HG03354 (cell line): ENCODE results near the gene TRAPPC12.

Experiments used
- ATAC-seq: cut with Tn5 transposase; IDR thresholded peaks from one replicate; pipeline ENCODE4 v1.9.1; 2021; ENCODE audit warnings: mild to moderate bottlenecking; ENCODE audit not compliant: unreplicated experiment, poor library complexity, severe bottlenecking

Gene TRAPPC12

DNA sequence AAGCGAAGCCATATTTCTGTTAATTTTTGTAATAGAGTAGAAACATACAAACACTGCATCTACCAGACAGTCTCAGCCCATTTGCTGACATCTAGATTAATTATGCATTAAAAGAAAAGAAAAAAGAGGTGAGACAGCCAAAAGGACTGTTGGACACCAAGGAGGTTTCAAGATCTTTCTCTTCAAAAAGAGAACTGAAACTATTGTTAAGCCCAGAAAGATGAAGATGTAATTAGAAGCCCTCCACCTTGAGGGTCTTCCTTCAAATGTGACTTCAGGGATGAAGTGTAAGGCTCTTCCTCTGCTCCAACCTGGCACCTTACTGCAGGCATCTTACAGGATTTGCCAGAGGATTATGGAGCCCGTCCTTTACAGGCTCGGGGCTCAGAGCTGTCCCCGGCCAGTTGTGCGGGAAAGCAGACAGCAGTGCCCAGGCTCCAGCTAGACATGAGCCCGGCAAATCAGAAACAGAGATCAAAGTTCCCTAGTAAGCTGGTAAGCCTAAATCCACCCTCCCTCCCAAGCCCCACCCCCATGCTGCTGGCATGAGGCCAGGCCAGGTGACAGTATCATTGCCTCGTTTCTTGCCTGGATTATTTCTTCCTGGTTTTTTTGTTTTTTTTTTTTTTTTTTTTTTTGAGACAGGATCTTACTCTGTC, 101.0 kb downstream of the TRAPPC12 start:
- no peak for ATAC-seq

DNA sequence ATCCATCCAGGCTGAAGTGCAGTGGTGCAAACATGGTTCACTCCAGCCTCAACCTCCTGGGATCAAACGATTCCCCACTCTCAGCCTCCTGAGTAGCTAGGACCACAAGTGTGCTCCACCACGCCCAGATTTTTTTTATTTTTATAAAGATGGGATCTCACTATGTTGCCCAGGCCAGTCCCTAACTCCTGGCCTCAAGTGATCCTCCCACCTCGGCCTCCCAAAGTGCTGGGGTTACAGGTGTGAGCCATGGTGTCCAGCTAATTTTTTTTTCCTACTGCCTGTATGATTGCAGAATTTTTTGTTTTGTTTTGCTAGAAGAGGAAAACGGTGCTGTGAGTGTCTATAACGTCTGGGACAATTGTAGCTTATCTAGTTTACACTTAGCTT, 101.5 kb downstream of the TRAPPC12 start:
- ATAC-seq = no peak

- no peak for ATAC-seq
Measured at GRCh38 chr2:3481736-3482362, 102.4 kb downstream of the TRAPPC12 start.

GRCh38 chr2:3482363-3482821, 102.9 kb downstream of the TRAPPC12 start:
- no peak for ATAC-seq

DNA sequence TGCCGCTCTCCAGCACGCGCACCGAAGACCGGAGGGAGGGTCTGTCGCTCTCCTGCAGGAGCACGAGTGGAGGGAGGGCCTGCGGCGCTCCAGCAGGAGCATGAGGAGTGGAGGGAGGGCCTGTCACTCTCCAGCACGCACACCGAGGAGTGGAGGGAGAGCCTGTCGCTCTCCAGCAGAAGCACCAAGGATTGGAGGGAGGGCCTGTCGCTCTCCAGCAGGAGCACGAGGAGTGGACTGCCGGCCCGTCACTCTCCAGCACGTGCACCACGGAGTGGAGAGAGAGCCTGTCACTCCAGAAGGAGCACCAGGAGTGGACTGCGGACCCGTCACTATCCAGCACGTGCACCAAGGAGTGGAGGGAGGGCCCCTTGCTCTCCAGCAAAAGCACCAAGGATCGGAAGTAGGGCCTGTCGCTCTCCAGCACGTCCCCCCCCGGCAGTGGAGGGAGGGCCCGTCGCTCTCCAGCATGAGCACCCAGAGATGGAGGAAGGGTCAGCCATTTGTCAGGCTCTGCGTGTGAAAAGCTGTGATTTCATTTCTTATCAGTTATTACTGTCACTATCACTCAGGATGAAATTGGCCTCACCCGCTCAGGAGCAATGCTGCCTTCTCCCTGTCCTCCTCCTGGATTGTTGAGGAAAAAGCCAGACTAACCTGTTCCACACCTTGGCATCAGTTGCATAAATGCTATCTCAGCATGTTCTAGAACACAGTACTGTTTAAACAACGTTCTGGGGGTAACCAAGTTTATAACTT, 103.9 kb downstream of the TRAPPC12 start:
- ATAC-seq = no peak

DNA sequence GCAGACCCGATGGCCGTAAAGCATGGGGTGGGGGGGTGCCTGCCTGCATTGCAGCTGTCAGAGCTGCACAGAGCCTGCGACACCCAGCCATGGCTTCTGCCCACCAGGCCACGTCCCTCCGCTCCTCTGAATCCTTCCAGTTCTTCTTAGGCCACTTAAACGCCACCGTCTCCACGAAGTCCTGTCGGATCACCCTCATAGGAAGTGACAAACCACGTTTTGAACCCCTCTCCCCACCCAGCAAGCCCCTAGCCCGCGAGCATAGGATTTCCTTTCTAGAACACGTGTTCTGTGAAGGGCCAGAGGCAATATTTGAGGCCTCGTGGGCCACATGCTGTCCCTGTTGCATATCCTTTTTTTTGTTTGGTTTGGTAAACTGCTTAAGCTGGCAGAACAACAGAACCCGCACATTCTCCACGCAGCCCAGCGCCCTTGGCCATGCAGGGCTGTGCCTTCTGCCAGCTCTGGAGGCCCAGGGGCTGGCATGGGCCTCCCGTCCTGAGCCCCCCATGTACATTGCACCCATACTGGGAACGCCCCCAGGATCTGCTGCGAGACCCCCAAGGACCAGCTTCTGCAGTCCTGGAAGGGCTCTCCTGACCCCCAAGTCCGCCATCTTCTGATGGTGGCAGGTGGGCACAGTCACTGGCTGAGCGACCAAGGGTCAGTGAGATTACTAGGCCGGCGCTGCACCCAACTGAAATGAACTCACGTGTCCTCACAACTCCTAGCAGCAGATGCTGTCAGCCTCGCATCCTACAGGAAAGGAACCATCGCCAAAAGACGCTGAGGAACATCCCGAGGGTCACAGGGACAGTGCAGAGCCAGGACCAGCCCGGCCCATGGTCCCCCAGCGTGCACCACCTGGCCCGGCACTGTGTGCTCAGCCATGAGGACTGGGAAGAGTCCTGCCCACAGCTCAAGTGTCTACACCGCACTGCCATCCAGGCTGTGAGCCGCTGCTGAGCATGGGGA, 104.8 kb downstream of the TRAPPC12 start:
- ATAC-seq = no peak

DNA sequence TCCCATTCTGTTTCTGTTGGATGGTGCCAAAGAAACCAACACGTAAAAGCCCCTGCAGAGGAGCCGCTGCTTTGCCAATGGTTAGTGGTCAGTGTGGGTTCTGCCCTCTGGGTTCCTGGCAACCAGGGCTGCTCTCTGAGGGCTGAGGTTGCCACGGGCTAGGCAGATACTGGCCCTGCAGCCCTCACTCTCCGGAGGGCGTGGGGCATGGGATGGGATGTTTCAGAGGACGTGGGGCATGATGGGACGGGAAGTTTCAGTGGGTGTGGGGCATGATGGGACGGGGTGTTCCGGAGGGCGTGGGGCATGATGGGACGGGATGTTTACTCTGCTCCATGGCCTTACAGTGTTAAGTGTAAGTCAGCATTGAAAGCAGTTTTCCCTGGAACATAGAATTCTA, 105.7 kb downstream of the TRAPPC12 start:
- ATAC-seq = no peak

DNA sequence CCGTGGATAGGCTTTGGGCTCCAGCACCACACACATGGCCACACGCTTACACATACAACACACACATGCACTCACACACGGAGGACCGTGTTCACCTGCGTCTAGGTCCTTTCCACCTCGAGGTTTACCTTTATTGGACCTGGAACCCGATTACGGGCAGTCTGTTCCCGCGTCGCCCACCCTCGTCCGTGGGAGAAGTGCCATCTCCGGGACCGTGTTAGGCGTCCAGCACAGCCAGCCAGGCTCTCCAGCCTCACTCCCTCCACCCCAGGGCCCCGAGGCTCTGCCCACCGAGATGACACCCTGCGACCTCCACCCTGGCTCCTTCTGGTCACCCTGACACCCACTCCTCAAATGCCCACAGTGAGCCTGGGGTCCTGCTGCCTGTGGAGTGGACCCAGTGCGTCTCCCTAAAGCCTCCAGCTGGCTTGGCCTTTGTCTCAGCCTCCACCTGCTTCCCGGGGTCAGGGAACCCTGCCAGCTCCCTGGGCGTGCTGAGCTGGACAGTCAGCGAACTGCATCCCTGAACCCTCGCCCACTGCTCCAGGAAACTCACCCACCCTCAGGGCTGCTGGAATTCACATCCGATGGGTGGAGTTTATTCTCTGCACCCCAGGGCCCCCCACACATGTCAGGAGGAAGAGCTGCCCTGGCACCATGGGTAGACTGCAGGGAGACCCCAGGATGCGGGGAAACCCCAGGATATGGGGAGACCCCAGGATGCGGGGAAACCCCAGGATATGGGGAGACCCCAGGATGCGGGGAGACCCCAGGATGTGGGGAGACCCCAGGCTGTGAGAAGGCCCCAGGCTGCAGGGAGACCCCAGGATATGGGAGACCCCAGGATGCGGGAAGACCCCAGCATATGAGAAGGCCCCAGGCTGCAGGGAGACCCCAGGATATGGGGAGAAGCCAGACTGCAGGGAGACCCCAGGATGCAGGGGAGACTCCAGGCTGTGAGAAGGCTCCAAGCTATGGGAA, 106.8 kb downstream of the TRAPPC12 start:
- no peak for ATAC-seq

- ATAC-seq = no peak
Measured at GRCh38 chr2:3487028-3487425, 107.5 kb downstream of the TRAPPC12 start.

DNA sequence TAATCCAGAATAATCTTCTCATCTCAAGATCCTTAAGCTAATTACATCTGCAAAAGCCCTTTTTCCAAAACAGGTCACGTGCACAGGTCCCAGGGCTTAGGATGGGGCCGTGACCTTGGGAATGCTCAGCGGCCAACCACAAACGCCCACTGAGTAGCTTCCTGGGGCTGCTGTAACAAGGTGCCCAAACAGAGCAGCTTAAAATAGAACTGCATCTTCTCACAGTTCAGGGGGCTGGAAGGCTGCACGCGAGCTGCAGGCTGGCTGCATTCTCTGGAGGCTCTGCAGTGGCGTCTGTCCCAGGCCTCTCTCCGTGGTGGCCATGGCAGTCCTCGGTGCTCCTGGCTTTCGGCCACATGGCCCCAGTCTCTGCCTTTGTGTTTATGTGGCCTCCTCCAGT, 107.9 kb downstream of the TRAPPC12 start:
- ATAC-seq = no peak

DNA sequence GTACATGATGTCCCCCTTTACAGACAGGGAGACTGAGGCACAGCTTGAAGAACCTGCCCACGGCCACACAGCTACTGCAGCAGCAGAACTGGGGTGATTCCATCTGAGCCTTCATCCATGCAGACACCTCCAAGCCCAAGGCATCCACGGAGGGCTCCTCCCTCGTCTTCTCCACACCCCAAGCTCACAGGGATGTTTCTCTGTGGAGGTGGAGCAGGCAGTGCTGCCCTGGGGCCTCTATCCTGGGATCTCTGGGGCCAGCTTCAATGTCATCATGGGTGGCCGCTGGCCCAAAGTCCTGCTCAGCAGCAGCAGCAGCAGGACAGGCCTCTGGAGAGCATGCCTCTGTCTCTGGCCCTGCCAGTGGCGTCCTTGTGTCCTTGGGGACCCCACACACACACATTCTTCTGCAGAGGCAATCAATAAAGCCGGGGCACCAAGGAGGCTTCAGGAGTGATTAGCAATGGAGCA, 108.6 kb downstream of the TRAPPC12 start:
- ATAC-seq = no peak

DNA sequence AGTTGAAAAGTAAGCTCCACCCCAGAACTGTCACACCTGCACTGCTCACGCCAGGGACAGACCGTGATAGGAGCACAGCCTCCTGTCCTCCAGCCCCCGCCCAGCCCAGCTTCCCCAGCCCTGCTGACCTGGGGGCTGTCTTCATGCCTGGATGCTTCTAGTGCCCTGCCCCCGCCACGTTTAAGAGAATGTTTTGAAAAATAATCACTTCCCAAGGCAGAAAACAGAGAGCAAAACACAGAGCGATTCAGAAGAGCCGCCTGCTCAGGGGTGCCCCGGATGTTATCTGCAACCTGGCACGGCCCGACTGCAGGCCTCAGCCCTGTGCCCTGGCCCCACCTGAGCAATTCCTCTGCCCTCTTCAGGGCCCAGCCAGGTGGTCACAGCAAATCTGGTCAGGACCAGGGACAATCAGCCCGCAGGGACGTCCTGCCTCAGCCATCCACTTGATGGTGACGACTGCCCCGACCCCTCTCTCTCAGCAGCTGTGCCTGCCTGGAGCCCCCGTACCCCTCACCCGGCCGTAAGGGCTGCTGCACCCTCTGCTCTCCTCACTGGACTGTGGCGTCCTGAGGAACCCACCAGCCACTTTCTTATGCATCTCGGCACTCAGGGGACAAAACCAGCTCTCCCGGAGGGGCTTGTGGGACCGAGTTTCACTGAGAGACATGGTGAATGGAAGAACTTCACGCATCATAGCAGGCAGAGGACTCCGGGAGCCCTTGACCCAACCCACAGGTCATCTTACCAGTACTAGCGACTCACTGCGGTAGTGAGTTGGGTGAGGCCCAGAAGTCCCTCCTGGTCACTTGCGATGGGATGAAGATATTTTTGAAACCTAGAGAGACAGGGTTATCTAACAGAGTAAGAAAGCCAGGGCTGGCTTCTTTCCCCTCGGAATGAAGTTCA, 109.6 kb downstream of the TRAPPC12 start:
- no peak for ATAC-seq

GRCh38 chr2:3489764-3490115, 110.2 kb downstream of the TRAPPC12 start:
- no peak for ATAC-seq

- ATAC-seq = no peak
Measured at GRCh38 chr2:3490191-3491170, 111.0 kb downstream of the TRAPPC12 start.

DNA sequence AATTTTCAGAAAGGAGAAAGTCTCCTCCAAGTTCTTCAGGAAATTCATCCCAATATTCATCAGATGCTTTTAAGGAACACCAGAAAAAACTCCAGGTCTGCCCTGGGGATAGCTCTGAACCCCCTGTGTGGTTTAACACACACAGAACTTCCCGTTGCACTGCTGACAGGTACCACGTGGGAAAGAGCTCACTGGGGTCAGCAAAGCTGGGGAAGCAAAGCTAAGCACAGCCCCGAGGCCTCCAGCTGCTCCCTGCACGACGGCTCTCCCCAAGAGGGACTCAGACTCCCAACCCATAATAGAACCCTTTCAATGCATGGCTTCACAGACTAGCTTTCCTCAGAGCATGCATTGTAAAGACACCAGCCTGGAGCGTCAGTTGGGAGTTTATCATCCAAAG, 111.8 kb downstream of the TRAPPC12 start:
- ATAC-seq = no peak

- no peak for ATAC-seq
Measured at GRCh38 chr2:3491716-3492474, 112.4 kb downstream of the TRAPPC12 start.
